ENCODE measurements around the gene STARD3NL. TPM values are rescaled to one million over a fixed set of nuclear protein-coding genes. Genes with fewer than 3 reads are reported as not detected.

STARD3NL gene
- polyA plus RNA-seq, 3 donors, result 36.6 to 100 (median 86.8) TPM

DNA sequence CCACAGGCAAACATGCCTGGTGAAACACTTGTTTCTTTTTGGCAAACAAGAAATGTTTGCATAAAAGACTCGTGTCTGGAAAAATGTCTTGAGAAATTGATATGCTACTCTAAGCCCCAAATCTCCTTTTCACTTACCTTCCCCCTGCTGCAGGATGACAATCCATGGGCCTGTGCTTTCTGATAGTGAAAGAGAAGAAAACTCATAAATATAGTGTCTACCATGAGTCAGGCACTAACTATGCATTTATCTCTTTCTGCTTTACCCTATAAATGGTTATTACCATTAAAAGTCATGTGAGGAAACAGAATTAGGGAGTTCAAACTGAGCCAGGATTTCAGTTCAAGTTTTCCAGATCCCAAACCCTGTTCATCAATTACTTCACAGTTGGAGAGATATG is 102.0 kb downstream of the STARD3NL start:
- H3K4me3 ChIP-seq (replicated peaks in 1 of 3; ENCODE audit: low read depth in 2 of 3, low read length in 3 of 3), result no peak overlapping the region
- H3K27me3 ChIP-seq (ENCODE audit: control insufficient read depth in 2 of 2, insufficient read depth in 2 of 2, low read length in 2 of 2), result no peaks in the 10 kb centered on the region
- no peaks in the 10 kb centered on the region for H4K20me1 ChIP-seq (ENCODE audit: insufficient read depth, low read length)
- Mint-ChIP-seq H3K36me3 (no peaks in the 10 kb centered on the region), H3K4me1 (peaks cover 65% of the 10 kb centered on the region), H3K9me3 (peaks cover 0 to 2% (median 0%) of the 10 kb centered on the region in 7 donors), H3K27me3 (ENCODE audit: low read depth in 3 of 3) (peaks cover 0 to 1% (median 0%) of the 10 kb centered on the region in 3 donors), H3K4me3 (no peak overlapping the region), H3K27ac (no peak overlapping the region)
- TF ChIP-seq, protein P1, sequence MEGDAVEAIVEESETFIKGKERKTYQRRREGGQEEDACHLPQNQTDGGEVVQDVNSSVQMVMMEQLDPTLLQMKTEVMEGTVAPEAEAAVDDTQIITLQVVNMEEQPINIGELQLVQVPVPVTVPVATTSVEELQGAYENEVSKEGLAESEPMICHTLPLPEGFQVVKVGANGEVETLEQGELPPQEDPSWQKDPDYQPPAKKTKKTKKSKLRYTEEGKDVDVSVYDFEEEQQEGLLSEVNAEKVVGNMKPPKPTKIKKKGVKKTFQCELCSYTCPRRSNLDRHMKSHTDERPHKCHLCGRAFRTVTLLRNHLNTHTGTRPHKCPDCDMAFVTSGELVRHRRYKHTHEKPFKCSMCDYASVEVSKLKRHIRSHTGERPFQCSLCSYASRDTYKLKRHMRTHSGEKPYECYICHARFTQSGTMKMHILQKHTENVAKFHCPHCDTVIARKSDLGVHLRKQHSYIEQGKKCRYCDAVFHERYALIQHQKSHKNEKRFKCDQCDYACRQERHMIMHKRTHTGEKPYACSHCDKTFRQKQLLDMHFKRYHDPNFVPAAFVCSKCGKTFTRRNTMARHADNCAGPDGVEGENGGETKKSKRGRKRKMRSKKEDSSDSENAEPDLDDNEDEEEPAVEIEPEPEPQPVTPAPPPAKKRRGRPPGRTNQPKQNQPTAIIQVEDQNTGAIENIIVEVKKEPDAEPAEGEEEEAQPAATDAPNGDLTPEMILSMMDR (IDR thresholded peaks at IDR 0.05), result no peak
- peaks cover 26 to 64% of the 10 kb centered on the region in 2 donors for H3K4me1 ChIP-seq (ENCODE audit: control insufficient read depth in 1 of 2, insufficient read depth in 2 of 2, low read length in 2 of 2)
- H2AFZ ChIP-seq (ENCODE audit: insufficient read depth, low read depth, low read length, poor library complexity, severe bottlenecking), result no peak overlapping the region
- no peak overlapping the region for H3K9ac ChIP-seq (ENCODE audit: insufficient read depth, low read length, poor library complexity, severe bottlenecking)
- intact Hi-C loops (cut with micrococcal nuclease), result loop anchor here in 1 of 2 donors (5.0 kb wide), 1 partner anchor 37 kb away; no protein-coding TSS in a partner anchor
- WGBS (ENCODE audit: insufficient coverage), result no CpG with 5 or more reads among the region's 1 CpG
- DNase-seq, result no peak
- no peaks in the 10 kb centered on the region for H3K9me3 ChIP-seq (replicated peaks in 1 of 2; ENCODE audit: control insufficient read depth in 1 of 2, insufficient read depth in 1 of 2, low read length in 2 of 2)
- H3K79me2 ChIP-seq (ENCODE audit: insufficient read depth, low read length), result peaks cover 28% of the 10 kb centered on the region
- H3K36me3 ChIP-seq (replicated peaks in 1 of 2; ENCODE audit: control insufficient read depth in 1 of 2, insufficient read depth in 2 of 2, low read length in 2 of 2), result no peaks in the 10 kb centered on the region
- H3K27ac ChIP-seq (ENCODE audit: low read depth in 1 of 2, low read length in 2 of 2), result no peak overlapping the region
- H3K4me2 ChIP-seq (replicated peaks; ENCODE audit: extremely low read depth, low read length, poor library complexity, severe bottlenecking), result no peak overlapping the region

Small RNA genes within 50 kb of the gene (small RNA-seq; reads per million reads assigned to genes)
- gene TRGJ1 (ENCODE audit: insufficient read length, low read depth) (not detected), gene TRGJ2 (ENCODE audit: insufficient read length, low read depth) (not detected), gene TRGJP (ENCODE audit: insufficient read length, low read depth) (not detected), gene TRGJP1 (ENCODE audit: insufficient read length, low read depth) (not detected), gene TRGJP2 (ENCODE audit: insufficient read length, low read depth) (not detected)
